ENCODE measurements around the gene RTP3. TPM values are rescaled to one million over a fixed set of nuclear protein-coding genes. Genes with fewer than 3 reads are reported as not detected.

RTP3 gene
- polyA plus RNA-seq, 2 of the 4 experiments (the other 2 are of a cell fraction), result not detected

GRCh38 chr3:46538803-46539442 is 41.1 kb downstream of the RTP3 start (continued):
- no peak for TF ChIP-seq GATA3 (IDR thresholded peaks at IDR 0.05; ENCODE audit: borderline replicate concordance)
- TF ChIP-seq ZSCAN20 (CRISPR knock-in tag; IDR thresholded peaks at IDR 0.05), result no peak

GRCh38 chr3:46539443-46540005 is 41.7 kb downstream of the RTP3 start:
- no peak overlapping the region for H3K4me2 ChIP-seq
- H3K27ac ChIP-seq, result no peak overlapping the region
- H3K4me3 ChIP-seq, result no peak overlapping the region
- ChIA-PET POLR2A (no interaction called here), CTCF (interaction anchor here (0.6 to 4.0 kb wide), 3 partner anchors 10 to 91 kb away, joined by 3 to 20 read pairs (median 3); no protein-coding TSS in a partner anchor)
- DNase-seq (ENCODE audit: low read depth in 1 of 2, low spot score in 1 of 2) (no peak), ATAC-seq (no peak), FAIRE-seq (no peak)
- peaks cover 6% of the 10 kb centered on the region; the same call in 1 of the 3 replicates for H3K4me1 ChIP-seq
- WGBS (ENCODE audit: missing lambda C conversion rate), result 76% methylated on average over 8 of the region's 9 CpGs
- TF ChIP-seq KDM1A (IDR thresholded peaks at IDR 0.05; ENCODE audit: low read depth), result no peak
- TF ChIP-seq CHD2 (IDR thresholded peaks at IDR 0.05; ENCODE audit: low read length, partially characterized antibody), result no peak
- no peak for TF ChIP-seq SREBF2 (IDR thresholded peaks at IDR 0.05)
- TF ChIP-seq JUN (IDR thresholded peaks at IDR 0.05), result no peak
- TF ChIP-seq HEYL (CRISPR knock-in tag; IDR thresholded peaks at IDR 0.05), result no peak
- TF ChIP-seq ELK1 (IDR thresholded peaks at IDR 0.05; ENCODE audit: low read depth, low read length), result no peak
- TF ChIP-seq NFE2L2 (conservative IDR thresholded peaks at IDR 0.05; ENCODE audit: low read length), result no peak
- TF ChIP-seq MAX (IDR thresholded peaks at IDR 0.05), result no peak
- H3K9me3 ChIP-seq, result no peaks in the 10 kb centered on the region

- Histone ChIP-seq H3K4me1 (peaks cover 6% of the 10 kb centered on the region; the same call in 1 of the 3 replicates), H3K4me3 (no peak overlapping the region), H3K27ac (no peak overlapping the region), H3K4me2 (no peak overlapping the region), H3K9me3 (no peaks in the 10 kb centered on the region)
- FAIRE-seq, result no peak
- ChIA-PET CTCF (interaction anchor here (0.7 to 4.0 kb wide), 2 partner anchors 22 to 52 kb away, joined by 3 to 20 read pairs; no protein-coding TSS in a partner anchor), POLR2A (no interaction called here)
- WGBS (ENCODE audit: missing lambda C conversion rate), result 84% methylated on average over 4 of the region's 4 CpGs
- TF ChIP-seq ATOH8 (CRISPR knock-in tag; IDR thresholded peaks at IDR 0.05; ENCODE audit: low read depth) (no peak), TP53 (CRISPR knock-in tag; IDR thresholded peaks at IDR 0.05) (no peak), FOSB (CRISPR knock-in tag; IDR thresholded peaks at IDR 0.05) (no peak), SMC3 (IDR thresholded peaks at IDR 0.05) (no peak), RAD21 (conservative IDR thresholded peaks at IDR 0.05 in 1 of 2, IDR thresholded peaks at IDR 0.05 in 1 of 2) (no peak), BCL3 (IDR thresholded peaks at IDR 0.05) (no peak), JUNB (IDR thresholded peaks at IDR 0.05) (no peak), EP300 (IDR thresholded peaks at IDR 0.05) (no peak), FOSL2 (IDR thresholded peaks at IDR 0.05) (no peak), FOSL2 (CRISPR knock-in tag; IDR thresholded peaks at IDR 0.05) (no peak)
- ATAC-seq, result no peak
- no peak for DNase-seq (ENCODE audit: low read depth in 1 of 2, low spot score in 1 of 2)
Observed at GRCh38 chr3:46540550-46540949, 42.8 kb downstream of the RTP3 start.

All from A549 (cell line).